Erythroblast (primary cell): ENCODE data around the gene ASL.
"Not testable (repeated sequence)": the region's sequence is repeated elsewhere in the genome, so short reads cannot be mapped to it uniquely, and the experiment has no call there.

Experiments used
- DNase-seq, 2 experiments: peaks; one replicate each; lab custom pipeline; 2025; lab: John Stamatoyannopoulos, UW
- GATA1 ChIP-seq: IDR thresholded peaks from 2 replicates; pipeline ENCODE4 v1.6.1; 2011; ENCODE audit warnings: low read depth, mild to moderate bottlenecking, control low read depth, low read length, moderate library complexity
- POLR2A ChIP-seq: IDR thresholded peaks from 2 replicates; pipeline ENCODE4 v1.6.1; 2011; ENCODE audit warnings: mild to moderate bottlenecking, low read length

Gene ASL

GRCh38 chr7:66092654-66093053 is 17.0 kb downstream of the ASL start:
- TF ChIP-seq GATA1: no peak
- TF ChIP-seq POLR2A: no peak
- DNase-seq: no peak

- TF ChIP-seq GATA1 (no peak), POLR2A (no peak)
- no peak for DNase-seq
Observed at GRCh38 chr7:66095010-66095409, 19.4 kb downstream of the ASL start.

- TF ChIP-seq GATA1 (no peak), POLR2A (no peak)
- DNase-seq: no peak
Observed at GRCh38 chr7:66099232-66099550, 23.6 kb downstream of the ASL start.

- peak; percentile 30 for TF ChIP-seq POLR2A
- no peak for TF ChIP-seq GATA1
- DNase-seq: peak in 1 of 2 experiments; percentile 13
Observed at GRCh38 chr7:66099551-66100407, 24.2 kb downstream of the ASL start.

- no peak for DNase-seq
- TF ChIP-seq POLR2A (no peak), GATA1 (no peak)
Observed at GRCh38 chr7:66100408-66101050, 24.9 kb downstream of the ASL start.

- DNase-seq: not testable (repeated sequence)
Observed at GRCh38 chr7:66102168-66102567, 26.5 kb downstream of the ASL start.

- DNase-seq: not testable (repeated sequence)
Observed at GRCh38 chr7:66103994-66104393, 28.4 kb downstream of the ASL start.

GRCh38 chr7:66105263-66105748 is 29.7 kb downstream of the ASL start:
- TF ChIP-seq GATA1: no peak
- TF ChIP-seq POLR2A: no peak
- DNase-seq: no peak

GRCh38 chr7:66108410-66108809 is 32.8 kb downstream of the ASL start:
- not testable (repeated sequence) for DNase-seq

- DNase-seq: no peak
Observed at GRCh38 chr7:66110856-66111255, 35.2 kb downstream of the ASL start.

GRCh38 chr7:66114743-66115649 is 39.4 kb downstream of the ASL start, which contains the start of gene CRCP:
Gene CRCP, plus strand, starts transcription at chr7:66114847. Its CDS starts 116 bp downstream, at chr7:66114963.
- TF ChIP-seq POLR2A (peak; percentile 83), GATA1 (no peak)
- DNase-seq: peak; percentile 86 to 87

More at GRCh38 chr7:66110856-66111255, 35.2 kb downstream of the ASL start:
- TF ChIP-seq POLR2A (no peak), GATA1 (no peak)

GRCh38 chr7:66116680-66117420 is 41.2 kb downstream of the ASL start:
- not testable (repeated sequence) for DNase-seq

GRCh38 chr7:66118603-66119002 is 43.0 kb downstream of the ASL start:
- TF ChIP-seq GATA1: no peak
- DNase-seq: no peak
